Measurements from ENCODE around the gene ANKZF1.

- no peak for TF ChIP-seq CTCF (IDR thresholded peaks at IDR 0.05)
- TF ChIP-seq POLR2A (IDR thresholded peaks at IDR 0.05): no peak
Measured at GRCh38 chr2:219221957-219222518, 7.6 kb upstream of the ANKZF1 start.

All from Peyer's patch (tissue), 4 donors.